OCI-M1 (cell line): ENCODE results near the gene TBX2.

Source experiments
- DNase-seq: peaks from one replicate; lab custom pipeline; 2025; lab: John Stamatoyannopoulos, UW

Gene TBX2

GRCh38 chr17:61402073-61402541 is 2.5 kb downstream of the TBX2 start:
- no peak for DNase-seq

GRCh38 chr17:61402978-61403800 is 3.5 kb downstream of the TBX2 start:
- DNase-seq = no peak

- no peak for DNase-seq
Measured at GRCh38 chr17:61403801-61404662, 4.4 kb downstream of the TBX2 start.

GRCh38 chr17:61404663-61404912 is 4.9 kb downstream of the TBX2 start:
- DNase-seq = no peak

GRCh38 chr17:61404913-61405685 is 5.5 kb downstream of the TBX2 start:
- no peak for DNase-seq

- DNase-seq = no peak
Measured at GRCh38 chr17:61405686-61406536, 6.3 kb downstream of the TBX2 start.

- DNase-seq = no peak
Measured at GRCh38 chr17:61406537-61406845, 6.8 kb downstream of the TBX2 start.

GRCh38 chr17:61406971-61407911 is 7.6 kb downstream of the TBX2 start:
- DNase-seq = no peak

- DNase-seq = no peak
Measured at GRCh38 chr17:61408151-61409041, 8.8 kb downstream of the TBX2 start.

- peak; percentile 76 for DNase-seq
Measured at GRCh38 chr17:61409301-61410112, 9.9 kb downstream of the TBX2 start.

- no peak for DNase-seq
Measured at GRCh38 chr17:61410141-61411010, 10.7 kb downstream of the TBX2 start.

- no peak for DNase-seq
Measured at GRCh38 chr17:61411011-61411260, 11.3 kb downstream of the TBX2 start.

- no peak for DNase-seq
Measured at GRCh38 chr17:61411261-61412142, 11.9 kb downstream of the TBX2 start.

GRCh38 chr17:61412143-61412859 is 12.7 kb downstream of the TBX2 start:
- peak; percentile 9 for DNase-seq

- DNase-seq = no peak
Measured at GRCh38 chr17:61412860-61413660, 13.4 kb downstream of the TBX2 start.
